ENCODE data around the gene ARHGAP36.

ARHGAP36 gene

GRCh38 chrX:131066237-131066636 lies 8.1 kb downstream of the ARHGAP36 start:
- Histone ChIP-seq H3K4me3 (ENCODE audit: low read length) (no peak overlapping the region), H2BK120ac (ENCODE audit: low read depth, low read length) (no peak overlapping the region), H3K56ac (ENCODE audit: low read length) (no peak overlapping the region), H3K79me2 (ENCODE audit: control insufficient read depth, insufficient read depth, low read length) (no peaks in the 10 kb centered on the region), H2AK5ac (ENCODE audit: low read length) (no peak overlapping the region), H3K9ac (ENCODE audit: low read length) (no peak overlapping the region), H3K23ac (ENCODE audit: low read length) (no peak overlapping the region), H4K5ac (ENCODE audit: low read length) (no peak overlapping the region), H2BK5ac (ENCODE audit: low read length) (no peak overlapping the region), H4K8ac (ENCODE audit: low read depth, low read length) (no peak overlapping the region), H3K18ac (ENCODE audit: low read length) (no peak overlapping the region), H3K27ac (ENCODE audit: low read depth, low read length) (no peak overlapping the region), H3K4me2 (ENCODE audit: low read length) (no peak overlapping the region), H2BK15ac (replicated peaks; ENCODE audit: low read depth) (no peak overlapping the region), H3K79me1 (ENCODE audit: low read length) (no peaks in the 10 kb centered on the region), H3K4me1 (ENCODE audit: control insufficient read depth, low read depth, low read length) (peaks cover 3% of the 10 kb centered on the region), H3K4ac (ENCODE audit: low read depth, low read length) (no peak overlapping the region), H3K27me3 (ENCODE audit: insufficient read depth, low read length, poor library complexity) (no peaks in the 10 kb centered on the region), H3K36me3 (ENCODE audit: control insufficient read depth, insufficient read depth, low read length) (no peaks in the 10 kb centered on the region)
- DNase-seq, result no peak
- no CpG with 5 or more reads among the region's 3 CpGs for WGBS (ENCODE audit: extremely low coverage, insufficient coverage, low lambda C conversion rate)

- Histone ChIP-seq H2BK15ac (replicated peaks; ENCODE audit: low read depth) (no peak overlapping the region), H3K79me2 (ENCODE audit: control insufficient read depth, insufficient read depth, low read length) (no peaks in the 10 kb centered on the region), H2BK5ac (ENCODE audit: low read length) (no peak overlapping the region), H4K8ac (ENCODE audit: low read depth, low read length) (no peak overlapping the region), H3K27ac (ENCODE audit: low read depth, low read length) (no peak overlapping the region), H3K4me1 (ENCODE audit: control insufficient read depth, low read depth, low read length) (peaks cover 3% of the 10 kb centered on the region), H3K36me3 (ENCODE audit: control insufficient read depth, insufficient read depth, low read length) (no peaks in the 10 kb centered on the region), H3K4me3 (ENCODE audit: low read length) (no peak overlapping the region), H2BK120ac (ENCODE audit: low read depth, low read length) (no peak overlapping the region), H3K9ac (ENCODE audit: low read length) (no peak overlapping the region), H3K4ac (ENCODE audit: low read depth, low read length) (no peak overlapping the region), H3K18ac (ENCODE audit: low read length) (no peak overlapping the region), H3K23ac (ENCODE audit: low read length) (no peak overlapping the region), H3K79me1 (ENCODE audit: low read length) (no peaks in the 10 kb centered on the region), H3K27me3 (ENCODE audit: insufficient read depth, low read length, poor library complexity) (peaks cover 3% of the 10 kb centered on the region), H4K5ac (ENCODE audit: low read length) (no peak overlapping the region), H3K56ac (ENCODE audit: low read length) (no peak overlapping the region), H3K4me2 (ENCODE audit: low read length) (no peak overlapping the region), H2AK5ac (ENCODE audit: low read length) (no peak overlapping the region)
- no CpG with 5 or more reads among the region's 19 CpGs for WGBS (ENCODE audit: extremely low coverage, insufficient coverage, low lambda C conversion rate)
- DNase-seq, result peak; percentile 70
Measured at GRCh38 chrX:131067216-131067615, 9.1 kb downstream of the ARHGAP36 start.

- H2BK120ac ChIP-seq (ENCODE audit: low read depth, low read length), result no peak overlapping the region
- no peak overlapping the region for H3K4me3 ChIP-seq (ENCODE audit: low read length)
- H2AK5ac ChIP-seq (ENCODE audit: low read length), result no peak overlapping the region
- H3K79me1 ChIP-seq (ENCODE audit: low read length), result no peaks in the 10 kb centered on the region
- no peak overlapping the region for H3K27ac ChIP-seq (ENCODE audit: low read depth, low read length)
- no peak overlapping the region for H3K18ac ChIP-seq (ENCODE audit: low read length)
- peaks cover 6% of the 10 kb centered on the region for H3K27me3 ChIP-seq (ENCODE audit: insufficient read depth, low read length, poor library complexity)
- peak overlapping the region; percentile 40 for H3K4me2 ChIP-seq (ENCODE audit: low read length)
- H3K4ac ChIP-seq (ENCODE audit: low read depth, low read length), result no peak overlapping the region
- no peak overlapping the region for H2BK15ac ChIP-seq (replicated peaks; ENCODE audit: low read depth)
- H3K9ac ChIP-seq (ENCODE audit: low read length), result no peak overlapping the region
- no peak for DNase-seq
- H4K5ac ChIP-seq (ENCODE audit: low read length), result no peak overlapping the region
- peaks cover 3% of the 10 kb centered on the region for H3K4me1 ChIP-seq (ENCODE audit: control insufficient read depth, low read depth, low read length)
- no peak overlapping the region for H3K23ac ChIP-seq (ENCODE audit: low read length)
- H3K36me3 ChIP-seq (ENCODE audit: control insufficient read depth, insufficient read depth, low read length), result no peaks in the 10 kb centered on the region
- no CpG with 5 or more reads among the region's 41 CpGs for WGBS (ENCODE audit: extremely low coverage, insufficient coverage, low lambda C conversion rate)
- peak overlapping the region; percentile 25 for H3K56ac ChIP-seq (ENCODE audit: low read length)
- no peak overlapping the region for H4K8ac ChIP-seq (ENCODE audit: low read depth, low read length)
- no peaks in the 10 kb centered on the region for H3K79me2 ChIP-seq (ENCODE audit: control insufficient read depth, insufficient read depth, low read length)
- no peak overlapping the region for H2BK5ac ChIP-seq (ENCODE audit: low read length)
Measured at GRCh38 chrX:131067846-131068745, 9.9 kb downstream of the ARHGAP36 start.

DNA sequence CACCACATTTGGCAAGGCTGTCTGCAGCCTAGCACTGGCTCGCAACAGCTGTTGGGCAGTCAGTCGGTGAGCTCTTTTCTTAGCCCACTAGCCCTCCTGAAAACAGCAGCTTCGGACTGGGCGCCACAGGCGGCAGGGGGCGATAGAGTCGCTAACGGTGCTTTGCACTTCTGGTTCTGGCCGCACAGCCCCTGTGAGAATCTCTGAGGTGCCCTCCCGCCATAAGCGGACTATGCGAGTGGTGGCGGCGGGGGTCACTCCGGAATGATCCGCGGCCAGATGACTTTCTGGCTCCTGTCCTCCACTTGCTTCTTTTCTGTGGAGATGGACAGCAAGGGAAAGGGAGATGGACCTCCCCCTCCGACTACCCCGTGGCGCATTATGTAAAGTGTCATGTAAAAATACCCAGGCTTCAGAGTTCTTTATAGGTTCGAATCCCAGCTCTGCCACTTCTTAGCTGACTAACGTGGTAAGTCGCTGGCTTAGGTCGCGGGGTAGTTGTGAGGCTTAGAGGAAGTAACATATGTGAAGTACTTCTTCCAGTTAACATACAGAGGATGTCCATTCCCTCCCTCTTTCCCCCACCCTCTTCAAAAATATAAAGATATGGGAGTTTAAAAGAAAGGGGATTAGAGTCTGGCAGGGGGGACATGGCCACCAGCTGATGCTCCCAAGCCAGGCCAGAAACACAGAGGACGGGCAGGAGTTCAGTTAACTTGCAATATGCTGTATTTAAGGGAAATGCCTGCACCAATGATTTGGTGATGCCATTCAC lies 11.0 kb downstream of the ARHGAP36 start:
- no peak overlapping the region for H3K4me2 ChIP-seq (ENCODE audit: low read length)
- peaks cover 15% of the 10 kb centered on the region for H3K27me3 ChIP-seq (ENCODE audit: insufficient read depth, low read length, poor library complexity)
- H3K18ac ChIP-seq (ENCODE audit: low read length), result no peak overlapping the region
- peak; percentile 86 for DNase-seq
- no peak overlapping the region for H3K56ac ChIP-seq (ENCODE audit: low read length)
- H3K4ac ChIP-seq (ENCODE audit: low read depth, low read length), result no peak overlapping the region
- H2BK15ac ChIP-seq (replicated peaks; ENCODE audit: low read depth), result no peak overlapping the region
- no peak overlapping the region for H2AK5ac ChIP-seq (ENCODE audit: low read length)
- H2BK5ac ChIP-seq (ENCODE audit: low read length), result no peak overlapping the region
- H3K9ac ChIP-seq (ENCODE audit: low read length), result no peak overlapping the region
- H3K23ac ChIP-seq (ENCODE audit: low read length), result no peak overlapping the region
- peaks cover 3% of the 10 kb centered on the region for H3K4me1 ChIP-seq (ENCODE audit: control insufficient read depth, low read depth, low read length)
- H3K27ac ChIP-seq (ENCODE audit: low read depth, low read length), result no peak overlapping the region
- no peaks in the 10 kb centered on the region for H3K79me1 ChIP-seq (ENCODE audit: low read length)
- H3K79me2 ChIP-seq (ENCODE audit: control insufficient read depth, insufficient read depth, low read length), result no peaks in the 10 kb centered on the region
- no peak overlapping the region for H4K8ac ChIP-seq (ENCODE audit: low read depth, low read length)
- no peaks in the 10 kb centered on the region for H3K36me3 ChIP-seq (ENCODE audit: control insufficient read depth, insufficient read depth, low read length)
- WGBS (ENCODE audit: extremely low coverage, insufficient coverage, low lambda C conversion rate), result no CpG with 5 or more reads among the region's 26 CpGs
- no peak overlapping the region for H3K4me3 ChIP-seq (ENCODE audit: low read length)
- H2BK120ac ChIP-seq (ENCODE audit: low read depth, low read length), result no peak overlapping the region
- H4K5ac ChIP-seq (ENCODE audit: low read length), result no peak overlapping the region

DNA sequence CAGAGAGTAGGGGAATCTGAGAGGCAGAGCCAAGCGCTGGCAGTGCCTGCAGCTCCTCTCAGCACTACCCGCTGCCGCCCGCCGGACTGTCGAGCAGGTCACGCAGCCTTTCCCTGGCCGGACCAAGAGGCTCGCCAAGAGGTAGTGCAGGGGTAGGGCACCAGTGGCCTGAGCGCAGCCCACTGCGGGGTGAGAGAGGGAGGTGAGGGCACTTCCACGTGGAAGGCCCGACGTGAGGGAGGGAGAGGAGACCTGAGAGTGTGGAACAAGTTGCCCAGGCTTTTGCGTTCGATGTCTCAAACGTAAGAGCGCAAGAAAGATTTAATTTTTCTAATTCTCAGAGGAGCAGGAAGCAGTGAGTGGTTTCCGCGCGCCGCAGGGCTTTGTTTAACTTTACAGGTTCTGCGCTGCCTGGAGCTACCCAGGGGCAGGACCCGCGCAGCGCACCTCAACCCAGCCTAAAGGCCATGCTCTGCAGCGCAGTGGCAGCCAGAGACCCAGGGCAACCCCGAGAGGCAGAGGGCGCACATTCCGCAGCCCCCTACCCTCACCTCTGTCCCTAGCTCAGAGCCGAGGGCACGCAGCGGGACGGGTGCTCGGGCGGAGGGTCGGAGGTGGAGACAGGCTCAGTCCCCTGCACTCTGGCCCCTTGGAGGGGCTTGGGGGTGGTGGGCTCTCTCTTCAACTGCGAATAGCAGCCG lies 14.9 kb downstream of the ARHGAP36 start:
- Histone ChIP-seq H3K27ac (ENCODE audit: low read depth, low read length) (no peak overlapping the region), H3K4ac (ENCODE audit: low read depth, low read length) (no peak overlapping the region), H3K79me1 (ENCODE audit: low read length) (no peaks in the 10 kb centered on the region), H3K23ac (ENCODE audit: low read length) (no peak overlapping the region), H4K8ac (ENCODE audit: low read depth, low read length) (no peak overlapping the region), H3K36me3 (ENCODE audit: control insufficient read depth, insufficient read depth, low read length) (no peaks in the 10 kb centered on the region), H3K79me2 (ENCODE audit: control insufficient read depth, insufficient read depth, low read length) (no peaks in the 10 kb centered on the region), H3K4me2 (ENCODE audit: low read length) (peak overlapping the region; percentile 29), H2BK5ac (ENCODE audit: low read length) (no peak overlapping the region), H2BK120ac (ENCODE audit: low read depth, low read length) (no peak overlapping the region), H3K4me3 (ENCODE audit: low read length) (no peak overlapping the region), H2BK15ac (replicated peaks; ENCODE audit: low read depth) (no peak overlapping the region), H3K18ac (ENCODE audit: low read length) (no peak overlapping the region), H3K9ac (ENCODE audit: low read length) (no peak overlapping the region), H3K56ac (ENCODE audit: low read length) (no peak overlapping the region), H3K27me3 (ENCODE audit: insufficient read depth, low read length, poor library complexity) (peaks cover 23% of the 10 kb centered on the region), H3K4me1 (ENCODE audit: control insufficient read depth, low read depth, low read length) (no peaks in the 10 kb centered on the region), H4K5ac (ENCODE audit: low read length) (no peak overlapping the region), H2AK5ac (ENCODE audit: low read length) (no peak overlapping the region)
- WGBS (ENCODE audit: extremely low coverage, insufficient coverage, low lambda C conversion rate), result no CpG with 5 or more reads among the region's 39 CpGs
- no peak for DNase-seq
